Measurements from ENCODE around the gene JAKMIP1. TPM values are rescaled to one million over a fixed set of nuclear protein-coding genes. Genes with fewer than 3 reads are reported as not detected.
"Not testable (repeated sequence)": the region's sequence is repeated elsewhere in the genome, so short reads cannot be mapped to it uniquely, and the experiment has no call there.

Gene JAKMIP1
- polyA plus RNA-seq, 3 donors from 2014 or later = 1.2 to 7.9 (median 6.5) TPM

DNA sequence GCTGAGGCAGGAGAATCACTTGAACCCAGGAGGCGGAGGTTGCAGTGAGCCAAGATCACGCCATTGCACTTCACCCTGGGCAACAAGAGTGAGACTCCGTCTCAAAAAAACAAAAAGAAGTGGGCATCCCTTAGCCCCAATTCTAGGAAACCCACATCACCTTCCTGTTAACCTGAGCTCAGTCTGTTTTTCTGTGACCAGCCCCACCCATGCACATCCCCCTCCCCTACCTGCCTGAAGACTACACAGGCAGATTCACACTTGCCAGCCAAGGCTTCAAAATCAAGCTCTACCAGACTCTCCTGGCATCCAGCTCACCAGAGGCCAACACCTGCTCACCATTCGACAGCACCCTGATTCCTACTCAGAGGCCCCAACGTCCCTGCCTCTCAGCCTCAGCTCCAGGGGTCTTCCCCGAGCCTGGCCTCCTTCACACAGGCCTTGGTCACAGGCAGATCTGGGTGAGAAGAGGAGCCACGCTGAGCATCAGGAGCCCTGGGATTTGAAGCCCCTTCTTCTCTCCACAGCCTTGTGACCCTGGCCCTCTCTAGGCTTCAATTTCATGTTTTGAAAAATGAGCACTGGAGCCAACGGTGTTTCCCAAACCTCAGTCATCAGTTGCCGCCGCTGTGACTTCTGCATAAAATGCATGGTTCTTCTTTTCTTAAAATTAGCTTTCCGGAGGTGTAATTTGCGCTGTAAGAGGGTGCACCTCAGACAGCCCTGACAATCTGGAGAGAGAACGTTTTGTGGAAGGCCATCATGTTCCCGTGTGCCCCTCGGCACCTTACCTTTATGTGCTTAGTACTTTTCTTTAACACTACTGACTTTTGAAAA lies 47.3 kb downstream of the JAKMIP1 start:
- Mint-ChIP-seq H3K36me3 (peaks cover 0 to 4% (median 4%) of the 10 kb centered on the region in 3 donors), H3K27me3 (ENCODE audit: low read depth in 3 of 3) (peaks cover 3 to 6% (median 3%) of the 10 kb centered on the region in 3 donors), H3K4me1 (no peaks in the 10 kb centered on the region), H3K27ac (no peak overlapping the region), H3K9me3 (no peaks in the 10 kb centered on the region), H3K4me3 (no peak overlapping the region)
- DNase-seq = no peak

DNA sequence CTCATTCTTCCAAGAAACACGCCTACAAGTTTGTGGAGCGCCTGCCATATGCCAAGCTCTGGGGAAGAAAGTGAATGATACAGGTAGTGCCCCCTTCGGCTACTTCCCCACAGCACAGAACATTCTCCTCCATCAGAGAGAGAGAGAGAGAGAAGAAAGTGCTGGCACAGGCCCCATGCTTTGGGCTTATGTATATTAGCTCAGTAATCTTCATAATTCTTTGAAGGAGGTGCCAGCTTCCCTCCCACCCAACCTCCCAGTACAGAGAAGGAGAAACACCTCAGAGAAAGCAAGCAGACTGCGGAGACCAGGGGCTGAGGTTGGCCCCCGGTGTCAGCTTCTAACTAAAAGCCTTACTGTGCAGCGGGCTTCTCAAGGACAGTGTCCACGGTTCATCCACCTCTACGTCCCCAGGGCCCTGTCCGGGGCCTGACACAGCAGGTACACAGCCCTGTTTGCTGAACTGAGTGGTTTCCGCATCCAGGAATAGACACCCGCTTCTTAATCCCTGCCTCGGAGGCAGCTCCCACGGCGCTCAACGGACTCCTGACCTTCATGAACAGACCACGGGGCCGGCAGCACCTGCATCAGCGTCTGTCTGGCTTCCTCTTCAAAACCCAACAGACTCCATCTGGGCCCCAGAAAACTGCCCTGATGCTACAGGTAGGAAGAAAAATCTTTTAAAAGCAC lies 50.2 kb downstream of the JAKMIP1 start:
- Mint-ChIP-seq H3K27me3 (ENCODE audit: low read depth in 3 of 3) (peaks cover 3 to 8% (median 4%) of the 10 kb centered on the region in 3 donors), H3K27ac (no peak overlapping the region), H3K4me3 (no peak overlapping the region), H3K36me3 (peaks cover 0 to 7% (median 4%) of the 10 kb centered on the region in 3 donors), H3K9me3 (no peaks in the 10 kb centered on the region), H3K4me1 (no peaks in the 10 kb centered on the region)
- DNase-seq = no peak

DNA sequence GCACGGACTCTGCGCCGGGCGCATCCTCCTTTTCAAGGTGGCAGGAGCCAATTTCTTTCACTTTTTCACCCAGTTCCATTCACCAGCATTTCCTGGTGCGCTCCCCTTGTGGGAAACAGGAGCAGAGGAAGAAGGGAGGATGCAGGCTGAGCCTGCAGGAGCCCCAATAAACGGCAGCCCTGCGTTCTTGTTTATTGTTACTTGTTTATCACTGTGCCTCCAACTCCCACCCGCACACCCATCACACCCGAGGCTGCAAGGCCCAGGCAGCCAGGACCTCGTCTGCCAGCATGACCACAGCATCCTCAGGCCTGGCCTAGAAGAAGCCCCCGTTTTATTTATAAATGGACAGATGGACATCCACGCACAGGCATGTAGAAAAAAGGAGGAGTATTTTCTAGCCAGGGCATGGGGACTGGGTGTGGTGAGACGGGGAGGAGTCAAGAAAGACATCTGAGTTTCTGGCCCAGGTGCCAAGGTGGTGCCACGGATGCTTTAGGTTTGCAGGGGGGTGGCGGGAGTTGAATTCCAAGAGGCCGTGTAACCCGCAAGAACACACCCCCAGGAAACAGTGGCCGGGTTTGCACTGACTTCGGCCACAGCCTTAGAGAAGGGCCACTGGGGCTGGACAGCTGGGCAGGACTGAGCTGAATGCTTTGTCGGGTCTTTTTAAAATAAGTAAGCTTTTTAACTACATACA lies 51.7 kb downstream of the JAKMIP1 start:
- DNase-seq = no peak
- Mint-ChIP-seq H3K27ac (no peak overlapping the region), H3K4me3 (no peak overlapping the region), H3K36me3 (peaks cover 0 to 7% (median 4%) of the 10 kb centered on the region in 3 donors), H3K27me3 (ENCODE audit: low read depth in 3 of 3) (peaks cover 3 to 5% (median 4%) of the 10 kb centered on the region in 3 donors), H3K9me3 (peaks cover 0 to 5% (median 0%) of the 10 kb centered on the region in 6 donors), H3K4me1 (no peaks in the 10 kb centered on the region)

DNA sequence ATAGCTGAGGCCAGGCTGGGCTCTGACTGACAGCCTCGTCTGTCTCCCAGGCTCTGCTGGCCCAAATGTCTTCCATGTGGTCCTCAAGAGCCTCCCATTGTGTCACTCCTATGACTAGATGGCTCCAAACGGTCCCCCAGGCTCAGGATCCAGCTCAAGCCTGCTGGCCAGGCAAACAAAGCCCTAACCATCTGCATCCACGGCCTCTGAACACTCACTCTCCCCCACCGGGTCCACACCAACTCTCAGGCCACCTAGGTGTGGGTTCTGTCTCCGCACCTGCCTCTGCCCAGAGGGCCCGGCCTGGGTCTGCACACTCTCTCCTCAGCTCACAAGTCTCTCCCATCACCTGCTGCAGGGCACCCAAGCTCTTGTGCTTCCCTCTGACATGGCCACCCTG lies 52.9 kb downstream of the JAKMIP1 start:
- Mint-ChIP-seq H3K9me3 (peaks cover 0 to 5% (median 0%) of the 10 kb centered on the region in 6 donors), H3K4me1 (no peaks in the 10 kb centered on the region), H3K36me3 (peaks cover 0 to 7% (median 4%) of the 10 kb centered on the region in 3 donors), H3K4me3 (no peak overlapping the region), H3K27me3 (ENCODE audit: low read depth in 3 of 3) (peaks cover 3 to 8% (median 5%) of the 10 kb centered on the region in 3 donors), H3K27ac (peak overlapping the region in 1 of 6 donors; percentile 27)
- DNase-seq = no peak

DNA sequence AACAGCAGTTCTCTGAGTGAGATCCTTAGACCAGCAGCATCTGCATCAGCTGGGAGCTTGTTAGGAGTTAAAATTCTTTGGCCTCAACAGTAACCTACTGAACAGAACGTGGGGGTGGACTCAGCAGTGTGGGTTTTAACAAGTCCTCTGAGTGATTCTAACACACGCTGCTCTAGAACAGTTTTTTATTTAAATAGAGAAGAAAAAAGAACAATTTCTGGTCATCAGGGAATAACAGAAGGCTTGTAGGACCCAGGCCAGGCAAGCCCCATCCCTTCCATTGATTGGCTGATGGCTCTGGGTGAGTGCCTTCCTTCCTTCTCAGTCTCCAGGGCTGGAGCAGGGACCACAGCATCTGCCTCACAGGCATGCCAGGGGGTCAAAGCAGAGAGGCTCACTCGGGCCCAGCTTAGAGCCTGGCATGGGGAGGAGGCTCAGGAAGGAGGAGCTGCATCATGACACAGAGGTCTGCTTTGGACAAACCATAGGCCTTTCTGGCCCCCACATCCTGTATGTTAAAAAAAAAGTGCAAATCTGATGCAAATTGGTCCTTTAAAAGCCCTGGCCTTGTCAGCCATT lies 56.7 kb downstream of the JAKMIP1 start:
- no peak for DNase-seq
- Mint-ChIP-seq H3K4me1 (no peaks in the 10 kb centered on the region), H3K27me3 (ENCODE audit: low read depth in 3 of 3) (peaks cover 0 to 9% (median 3%) of the 10 kb centered on the region in 3 donors), H3K36me3 (peaks cover 0 to 3% (median 0%) of the 10 kb centered on the region in 3 donors), H3K27ac (peak overlapping the region in 1 of 6 donors; percentile 63), H3K4me3 (no peak overlapping the region), H3K9me3 (peaks cover 0 to 5% (median 0%) of the 10 kb centered on the region in 6 donors)

DNA sequence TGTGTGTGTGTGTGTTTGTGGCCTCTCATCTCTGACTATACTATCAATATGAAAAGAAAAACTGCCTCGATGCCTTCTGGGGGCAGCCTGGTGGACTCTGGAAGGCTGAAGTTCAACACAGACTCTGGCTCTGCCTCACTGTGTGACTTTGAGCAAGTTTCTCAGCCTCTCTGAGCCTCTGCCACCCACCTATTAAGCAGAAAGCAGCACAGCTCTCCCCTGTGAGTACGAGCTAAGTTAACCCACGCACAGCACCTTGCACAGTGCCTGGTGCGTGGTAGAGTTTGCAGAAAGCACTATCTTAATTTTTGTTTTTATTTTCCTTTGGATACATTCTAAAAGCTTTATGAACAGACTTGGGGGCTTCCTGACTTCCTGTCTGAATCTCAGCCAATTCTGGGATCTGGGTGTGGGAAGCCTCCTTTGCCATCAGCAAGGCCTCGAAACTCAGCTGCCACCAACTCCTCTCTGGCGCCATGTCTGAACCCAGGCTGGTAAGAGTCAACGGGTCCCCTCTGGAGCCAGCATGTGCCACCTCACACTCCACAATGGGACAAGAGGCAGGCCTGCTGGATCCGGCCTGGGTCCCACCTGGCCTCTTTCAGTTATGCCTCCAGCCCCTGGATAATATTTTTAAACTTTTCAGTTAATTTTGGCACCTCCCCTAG lies 57.3 kb downstream of the JAKMIP1 start:
- Mint-ChIP-seq H3K4me1 (no peaks in the 10 kb centered on the region), H3K4me3 (no peak overlapping the region), H3K36me3 (peaks cover 0 to 3% (median 0%) of the 10 kb centered on the region in 3 donors), H3K27ac (peak overlapping the region in 1 of 6 donors; percentile 63), H3K9me3 (peaks cover 0 to 5% (median 0%) of the 10 kb centered on the region in 6 donors), H3K27me3 (ENCODE audit: low read depth in 3 of 3) (peaks cover 0 to 9% (median 3%) of the 10 kb centered on the region in 3 donors)
- DNase-seq = no peak

DNA sequence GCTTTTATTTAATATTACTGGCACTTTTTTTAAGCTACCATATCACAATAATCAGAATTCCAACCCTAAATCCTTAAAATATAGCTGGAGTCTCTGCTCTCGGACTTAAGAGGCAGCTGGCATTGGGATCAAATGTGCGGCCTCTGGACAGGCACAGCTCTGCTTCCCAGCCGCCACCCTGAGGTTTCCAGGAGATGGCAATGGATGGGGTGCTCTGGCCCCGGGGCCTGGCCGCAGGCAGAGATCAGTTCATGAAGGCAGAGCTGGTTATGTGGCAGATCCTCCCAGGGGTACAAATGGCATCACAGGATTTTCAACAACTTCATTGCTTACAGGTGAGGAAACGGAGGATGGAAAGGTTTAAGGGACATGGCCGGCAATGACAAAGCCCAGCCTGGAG lies 57.8 kb downstream of the JAKMIP1 start:
- Mint-ChIP-seq H3K4me3 (no peak overlapping the region), H3K4me1 (no peaks in the 10 kb centered on the region), H3K27ac (no peak overlapping the region), H3K9me3 (peaks cover 0 to 5% (median 0%) of the 10 kb centered on the region in 6 donors), H3K27me3 (ENCODE audit: low read depth in 3 of 3) (peaks cover 0 to 6% (median 3%) of the 10 kb centered on the region in 3 donors), H3K36me3 (no peaks in the 10 kb centered on the region)
- DNase-seq = no peak

DNA sequence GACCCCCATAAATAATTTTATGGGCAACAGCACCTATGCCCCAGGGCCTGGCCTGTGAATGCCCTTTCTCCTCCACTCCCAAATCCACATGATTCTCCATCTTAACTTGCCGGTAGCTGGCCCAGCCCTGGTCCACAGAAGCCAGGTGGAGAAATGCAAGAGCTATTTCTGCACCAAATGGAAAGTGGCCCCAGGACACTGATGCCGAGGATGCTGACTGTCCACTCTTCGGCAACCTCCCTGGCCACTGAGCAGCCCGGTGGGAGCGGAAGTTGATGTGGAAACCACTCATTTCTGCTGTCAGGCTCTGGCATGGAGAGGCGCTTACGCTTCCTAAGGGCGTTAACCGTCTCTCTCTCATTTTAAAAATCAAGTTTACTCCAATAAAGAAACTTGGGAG lies 58.8 kb downstream of the JAKMIP1 start:
- Mint-ChIP-seq H3K27me3 (ENCODE audit: low read depth in 3 of 3) (peaks cover 0 to 5% (median 4%) of the 10 kb centered on the region in 3 donors), H3K4me1 (no peaks in the 10 kb centered on the region), H3K27ac (no peak overlapping the region), H3K36me3 (no peaks in the 10 kb centered on the region), H3K4me3 (no peak overlapping the region), H3K9me3 (peaks cover 0 to 5% (median 0%) of the 10 kb centered on the region in 6 donors)
- no peak for DNase-seq

DNA sequence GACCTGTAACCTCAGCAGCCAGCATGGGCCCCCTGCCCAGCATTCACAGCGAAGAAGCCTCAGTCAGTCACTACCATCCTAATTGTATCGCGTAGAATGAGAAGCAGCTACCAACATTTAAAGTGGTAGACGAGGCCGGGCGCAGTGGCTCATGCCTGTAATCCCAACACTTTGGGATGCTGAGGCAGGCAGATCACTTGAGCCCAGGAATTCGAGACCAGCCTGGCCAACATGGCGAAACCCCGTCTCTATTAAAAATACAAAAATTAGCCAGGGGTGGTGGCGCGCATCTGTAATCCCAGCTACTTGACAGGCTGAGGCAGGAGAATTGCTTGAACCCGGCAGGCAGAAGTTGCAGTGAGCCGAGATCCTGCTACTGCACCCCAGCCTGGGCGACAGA lies 59.3 kb downstream of the JAKMIP1 start:
- not testable (repeated sequence) for H3K27me3 Mint-ChIP-seq (ENCODE audit: low read depth in 3 of 3); H3K36me3 Mint-ChIP-seq; H3K9me3 Mint-ChIP-seq; DNase-seq; H3K4me3 Mint-ChIP-seq; H3K27ac Mint-ChIP-seq; H3K4me1 Mint-ChIP-seq

DNA sequence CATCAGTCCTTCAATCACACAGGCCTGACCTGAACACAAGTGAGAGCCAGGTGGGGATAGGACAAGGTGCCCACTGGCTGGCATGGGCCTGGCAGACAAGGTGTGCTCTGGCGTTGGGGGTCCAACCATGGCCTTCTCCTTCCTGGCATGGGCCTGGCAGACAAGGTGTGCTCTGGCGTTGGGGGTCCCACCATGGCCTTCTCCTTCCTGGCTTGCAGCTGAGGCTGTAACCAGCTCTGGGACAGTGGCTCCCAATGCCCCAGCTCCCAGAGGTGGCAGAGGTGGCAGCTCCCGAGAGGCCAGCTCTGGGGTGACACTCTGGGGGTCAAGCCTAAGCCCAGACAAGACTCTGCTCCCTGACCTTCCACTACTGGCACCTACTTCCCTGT lies 62.6 kb downstream of the JAKMIP1 start:
- peaks cover 6% of the 10 kb centered on the region in 2 donors for H3K4me1 Mint-ChIP-seq
- H3K27ac Mint-ChIP-seq = no peak overlapping the region
- no peak overlapping the region for H3K4me3 Mint-ChIP-seq
- no peak for DNase-seq
- no peaks in the 10 kb centered on the region for H3K9me3 Mint-ChIP-seq
- H3K27me3 Mint-ChIP-seq (ENCODE audit: low read depth in 3 of 3) = peaks cover 0 to 11% (median 6%) of the 10 kb centered on the region in 3 donors
- H3K36me3 Mint-ChIP-seq = no peaks in the 10 kb centered on the region

DNA sequence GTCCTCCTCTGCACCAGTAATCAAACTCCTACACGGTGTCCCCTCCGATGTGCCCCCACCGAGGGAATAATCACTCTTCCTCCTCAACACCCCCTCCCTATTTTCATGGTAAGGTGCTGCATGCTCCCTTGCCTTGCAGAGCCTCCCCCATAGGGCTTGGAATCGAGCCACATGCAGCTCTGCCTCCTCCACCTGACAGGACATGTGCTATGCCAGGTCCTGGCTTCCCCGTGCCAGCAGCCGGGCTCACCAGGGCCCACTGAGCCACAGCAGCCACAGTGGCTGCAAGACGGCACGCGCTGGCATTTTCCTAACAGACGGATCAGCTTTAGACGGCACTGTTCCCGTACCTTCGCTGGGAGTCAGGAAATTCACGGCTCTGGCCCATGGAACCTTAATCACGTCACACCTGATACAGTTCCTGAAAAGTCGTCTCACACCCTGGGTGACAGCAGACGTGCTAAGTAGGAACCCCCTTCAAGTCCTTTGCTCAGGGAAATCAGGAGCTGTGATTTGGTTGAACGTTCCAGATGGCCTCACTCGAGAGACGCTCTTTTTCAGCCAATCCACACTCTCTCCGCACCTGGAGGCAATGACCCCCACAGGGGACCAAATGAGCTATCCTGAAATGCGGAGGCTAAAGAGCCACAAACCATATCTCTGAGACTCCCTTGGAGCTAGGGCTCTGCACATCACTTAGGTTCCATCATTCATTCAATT lies 63.2 kb downstream of the JAKMIP1 start:
- Mint-ChIP-seq H3K27me3 (ENCODE audit: low read depth in 3 of 3) (peaks cover 0 to 11% (median 4%) of the 10 kb centered on the region in 3 donors), H3K4me3 (no peak overlapping the region), H3K27ac (no peak overlapping the region), H3K36me3 (no peaks in the 10 kb centered on the region), H3K9me3 (no peaks in the 10 kb centered on the region), H3K4me1 (peaks cover 6% of the 10 kb centered on the region in 2 donors)
- DNase-seq = no peak

DNA sequence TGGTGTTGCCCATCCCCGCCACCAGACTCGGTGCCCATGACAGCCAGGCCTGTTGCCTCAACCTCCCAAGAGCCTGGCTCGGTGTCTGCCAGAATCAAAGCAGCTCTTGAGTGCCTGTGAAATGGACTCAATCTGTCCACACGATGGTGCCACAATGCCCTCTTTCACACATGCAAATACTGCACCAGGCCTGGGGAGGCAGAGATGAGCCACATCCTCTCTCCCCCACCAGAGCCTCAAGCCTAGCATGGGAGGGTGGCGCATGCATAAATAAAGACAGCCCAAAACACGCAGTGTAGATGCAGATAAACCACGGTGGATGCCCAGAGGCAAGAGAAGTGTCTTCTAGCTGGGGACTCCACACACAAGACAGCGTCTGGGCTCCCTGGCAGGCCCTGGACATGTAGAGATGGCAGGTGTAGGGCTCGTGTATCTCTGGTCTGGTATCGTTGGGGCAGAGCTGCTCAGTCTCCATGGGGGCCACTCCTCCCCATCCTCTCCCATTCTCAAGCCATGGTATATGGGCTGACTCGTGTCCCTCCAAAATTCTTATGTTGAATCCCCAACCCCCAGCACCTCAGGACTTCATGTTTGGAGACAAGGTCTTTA lies 65.6 kb downstream of the JAKMIP1 start:
- H3K4me3 Mint-ChIP-seq = no peak overlapping the region
- DNase-seq = peak; percentile 6 to 71 (median 29)
- no peaks in the 10 kb centered on the region for H3K36me3 Mint-ChIP-seq
- peak overlapping the region in 3 of 6 donors; percentile 47 to 55 (median 53) for H3K27ac Mint-ChIP-seq
- H3K27me3 Mint-ChIP-seq (ENCODE audit: low read depth in 3 of 3) = peaks cover 0 to 14% (median 8%) of the 10 kb centered on the region in 3 donors
- peaks cover 6% of the 10 kb centered on the region in 2 donors for H3K4me1 Mint-ChIP-seq
- H3K9me3 Mint-ChIP-seq = no peaks in the 10 kb centered on the region
